GM21737 (cell line): ENCODE results near the gene PTPN13.
"Not testable (repeated sequence)": the region's sequence is repeated elsewhere in the genome, so short reads cannot be mapped to it uniquely, and the experiment has no call there.

Source experiments
- ATAC-seq: cut with Tn5 transposase; IDR thresholded peaks from one replicate; pipeline ENCODE4 v1.9.1; 2021; ENCODE audit warnings: mild to moderate bottlenecking, moderate library complexity; ENCODE audit not compliant: unreplicated experiment

Gene PTPN13

GRCh38 chr4:86706923-86707597 is 112.9 kb downstream of the PTPN13 start:
- ATAC-seq, result no peak

- ATAC-seq, result no peak
Measured at GRCh38 chr4:86717651-86718050, 123.5 kb downstream of the PTPN13 start.

GRCh38 chr4:86718152-86718551 is 124.0 kb downstream of the PTPN13 start:
- no peak for ATAC-seq

GRCh38 chr4:86719149-86719548 is 125.0 kb downstream of the PTPN13 start:
- ATAC-seq, result not testable (repeated sequence)

- ATAC-seq, result no peak
Measured at GRCh38 chr4:86720508-86721068, 126.5 kb downstream of the PTPN13 start.

GRCh38 chr4:86721412-86721811 is 127.3 kb downstream of the PTPN13 start:
- no peak for ATAC-seq

GRCh38 chr4:86730310-86730709 is 136.2 kb downstream of the PTPN13 start:
- no peak for ATAC-seq

GRCh38 chr4:86737244-86737643 is 143.1 kb downstream of the PTPN13 start:
- ATAC-seq, result no peak

- no peak for ATAC-seq
Measured at GRCh38 chr4:86741846-86742245, 147.7 kb downstream of the PTPN13 start.

GRCh38 chr4:86744570-86744969 is 150.5 kb downstream of the PTPN13 start:
- ATAC-seq, result no peak

GRCh38 chr4:86749121-86749520 is 155.0 kb downstream of the PTPN13 start:
- no peak for ATAC-seq

- ATAC-seq, result no peak
Measured at GRCh38 chr4:86755388-86755787, 161.3 kb downstream of the PTPN13 start.

- ATAC-seq, result no peak
Measured at GRCh38 chr4:86757468-86757867, 163.4 kb downstream of the PTPN13 start.

GRCh38 chr4:86759298-86759697 is 165.2 kb downstream of the PTPN13 start:
- no peak for ATAC-seq

- no peak for ATAC-seq
Measured at GRCh38 chr4:86762649-86763048, 168.5 kb downstream of the PTPN13 start.

- ATAC-seq, result no peak
Measured at GRCh38 chr4:86769794-86770193, 175.7 kb downstream of the PTPN13 start.

- ATAC-seq, result no peak
Measured at GRCh38 chr4:86771141-86771540, 177.0 kb downstream of the PTPN13 start.

- ATAC-seq, result no peak
Measured at GRCh38 chr4:86775061-86775460, 180.9 kb downstream of the PTPN13 start.

GRCh38 chr4:86778175-86778574 is 184.1 kb downstream of the PTPN13 start:
- no peak for ATAC-seq

GRCh38 chr4:86788826-86789225 is 194.7 kb downstream of the PTPN13 start:
- ATAC-seq, result no peak

GRCh38 chr4:86791126-86791525 is 197.0 kb downstream of the PTPN13 start:
- no peak for ATAC-seq

GRCh38 chr4:86809809-86810208 is 215.7 kb downstream of the PTPN13 start:
- no peak for ATAC-seq

- no peak for ATAC-seq
Measured at GRCh38 chr4:86810847-86811246, 216.7 kb downstream of the PTPN13 start.
